GM12891 (cell line): Measurements from ENCODE around the gene CD47.

Source experiments
- POLR2A ChIP-seq: IDR thresholded peaks from 2 replicates; pipeline ENCODE4 v1.6.1; 2011; ENCODE audit warnings: low read depth, low read length, control low read depth
- POLR2AphosphoS5 ChIP-seq: IDR thresholded peaks from 2 replicates; pipeline ENCODE4 v1.6.1; 2011; ENCODE audit warnings: low read depth, low read length, control low read depth
- TAF1 ChIP-seq: IDR thresholded peaks from 2 replicates; pipeline ENCODE4 v1.6.1; 2011; ENCODE audit warnings: low read depth, low read length, control low read depth

- TF ChIP-seq TAF1 (no peak), POLR2A (no peak), POLR2AphosphoS5 (no peak)
Measured at GRCh38 chr3:108070356-108070755, 20.5 kb downstream of the CD47 start.
